DND-41 (cell line): ENCODE results near the gene JRKL.
"Not testable (repeated sequence)": the region's sequence is repeated elsewhere in the genome, so short reads cannot be mapped to it uniquely, and the experiment has no call there.

Experiments used
- EZH2 ChIP-seq: IDR thresholded peaks from 3 replicates; pipeline ENCODE4 v1.6.1; 2012; ENCODE audit warnings: borderline replicate concordance, low read depth, mild to moderate bottlenecking, moderate library complexity, low read length, inconsistent platforms; ENCODE audit not compliant: severe bottlenecking
- TF ChIP-seq, protein P1 (sequence below): IDR thresholded peaks from 2 replicates; pipeline ENCODE4 v1.5.1; 2012; ENCODE audit warnings: borderline replicate concordance, low read length, moderate library complexity, mild to moderate bottlenecking; ENCODE audit not compliant: poor library complexity, severe bottlenecking; ENCODE audit errors: extremely low read depth

DNA sequence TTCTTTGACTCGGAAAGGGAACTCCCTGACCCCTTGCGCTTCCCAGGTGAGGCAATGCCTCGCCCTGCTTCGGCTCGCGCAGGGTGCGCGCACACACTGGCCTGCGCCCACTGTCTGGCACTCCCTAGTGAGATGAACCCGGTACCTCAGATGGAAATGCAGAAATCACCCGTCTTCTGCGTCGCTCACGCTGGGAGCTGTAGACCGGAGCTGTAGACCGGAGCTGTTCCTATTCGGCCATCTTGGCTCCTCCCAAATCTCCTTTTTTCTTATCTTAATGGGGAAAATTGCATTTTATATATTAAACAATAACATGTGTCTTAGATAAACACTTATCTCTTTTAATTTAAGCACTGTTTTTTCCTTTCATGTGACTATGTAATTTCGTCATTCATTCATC lies 21.6 kb downstream of the JRKL start:
- TF ChIP-seq, protein P1, sequence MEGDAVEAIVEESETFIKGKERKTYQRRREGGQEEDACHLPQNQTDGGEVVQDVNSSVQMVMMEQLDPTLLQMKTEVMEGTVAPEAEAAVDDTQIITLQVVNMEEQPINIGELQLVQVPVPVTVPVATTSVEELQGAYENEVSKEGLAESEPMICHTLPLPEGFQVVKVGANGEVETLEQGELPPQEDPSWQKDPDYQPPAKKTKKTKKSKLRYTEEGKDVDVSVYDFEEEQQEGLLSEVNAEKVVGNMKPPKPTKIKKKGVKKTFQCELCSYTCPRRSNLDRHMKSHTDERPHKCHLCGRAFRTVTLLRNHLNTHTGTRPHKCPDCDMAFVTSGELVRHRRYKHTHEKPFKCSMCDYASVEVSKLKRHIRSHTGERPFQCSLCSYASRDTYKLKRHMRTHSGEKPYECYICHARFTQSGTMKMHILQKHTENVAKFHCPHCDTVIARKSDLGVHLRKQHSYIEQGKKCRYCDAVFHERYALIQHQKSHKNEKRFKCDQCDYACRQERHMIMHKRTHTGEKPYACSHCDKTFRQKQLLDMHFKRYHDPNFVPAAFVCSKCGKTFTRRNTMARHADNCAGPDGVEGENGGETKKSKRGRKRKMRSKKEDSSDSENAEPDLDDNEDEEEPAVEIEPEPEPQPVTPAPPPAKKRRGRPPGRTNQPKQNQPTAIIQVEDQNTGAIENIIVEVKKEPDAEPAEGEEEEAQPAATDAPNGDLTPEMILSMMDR: not testable (repeated sequence)
- not testable (repeated sequence) for TF ChIP-seq EZH2
